SK-N-MC (cell line): ENCODE measurements around the gene PARD3B.

Source experiments
- EZH2 ChIP-seq: fragments of 200-600 bp; sonication (generic); IDR thresholded peaks from one replicate; pipeline ENCODE4 v1.6.1; 2017; ENCODE audit warnings: antibody characterized with exemption
- FOXP2 ChIP-seq: optimal IDR thresholded peaks from 2 replicates; pipeline ENCODE3; 2011; ENCODE audit warnings: mild to moderate bottlenecking, moderate library complexity; ENCODE audit not compliant: insufficient read depth; ENCODE audit errors: extremely low read length, control extremely low read depth
- POLR2AphosphoS5 ChIP-seq: IDR thresholded peaks from 2 replicates; pipeline ENCODE4 v1.6.1; 2012; ENCODE audit warnings: mild to moderate bottlenecking, low read depth, low read length, borderline replicate concordance

- TF ChIP-seq POLR2AphosphoS5 (no peak), EZH2 (no peak), FOXP2 (no peak)
These were observed 881.8 kb downstream of the PARD3B start for GRCh38 chr2:205427112-205427511.
